Measurements from ENCODE around the gene DRAM2. TPM values are rescaled to one million over a fixed set of nuclear protein-coding genes. Genes with fewer than 3 reads are reported as not detected.

Gene DRAM2
- polyA plus RNA-seq: 78.5 TPM
- long read RNA-seq, donor 1, partial matches to known transcripts: 0 of 3 reads
- long read RNA-seq, donor 1, other reads (novel, unspliced or antisense): 0 of 3 reads
- long read RNA-seq, donor 2, partial matches to known transcripts: 0 of 23 reads
- long read RNA-seq, donor 2, other reads (novel, unspliced or antisense): 20 of 23 reads
- long read RNA-seq, donor 3: 0 reads
- long read RNA-seq, donor 4: 0 reads
- long read RNA-seq, donor 5, partial matches to known transcripts: 0 of 1 reads
- long read RNA-seq, donor 5, other reads (novel, unspliced or antisense): 0 of 1 reads
- long read RNA-seq, donor 6, partial matches to known transcripts: 0 of 19 reads
- long read RNA-seq, donor 6, other reads (novel, unspliced or antisense): 17 of 19 reads
- long read RNA-seq, donor 7, partial matches to known transcripts: 0 of 1 reads
- long read RNA-seq, donor 7, other reads (novel, unspliced or antisense): 0 of 1 reads
- long read RNA-seq, donor 8, transcript DRAM2-201 (9 exons, 2,246 nt): major isoform, 6 of 48 reads
- long read RNA-seq, donor 8, partial matches to known transcripts: 13 of 48 reads
- long read RNA-seq, donor 8, other reads (novel, unspliced or antisense): 29 of 48 reads
- long read RNA-seq, donor 9, transcript DRAM2-208 (9 exons, 1,872 nt): major isoform, 19 of 20 reads
- long read RNA-seq, donor 9, partial matches to known transcripts: 0 of 20 reads
- long read RNA-seq, donor 9, other reads (novel, unspliced or antisense): 0 of 20 reads
- long read RNA-seq, donor 10, partial matches to known transcripts: 0 of 20 reads
- long read RNA-seq, donor 10, other reads (novel, unspliced or antisense): 19 of 20 reads
- long read RNA-seq, donor 11, transcript DRAM2-201 (9 exons, 2,246 nt): major isoform, 5 of 26 reads
- long read RNA-seq, donor 11, partial matches to known transcripts: 0 of 26 reads
- long read RNA-seq, donor 11, other reads (novel, unspliced or antisense): 21 of 26 reads

DNA sequence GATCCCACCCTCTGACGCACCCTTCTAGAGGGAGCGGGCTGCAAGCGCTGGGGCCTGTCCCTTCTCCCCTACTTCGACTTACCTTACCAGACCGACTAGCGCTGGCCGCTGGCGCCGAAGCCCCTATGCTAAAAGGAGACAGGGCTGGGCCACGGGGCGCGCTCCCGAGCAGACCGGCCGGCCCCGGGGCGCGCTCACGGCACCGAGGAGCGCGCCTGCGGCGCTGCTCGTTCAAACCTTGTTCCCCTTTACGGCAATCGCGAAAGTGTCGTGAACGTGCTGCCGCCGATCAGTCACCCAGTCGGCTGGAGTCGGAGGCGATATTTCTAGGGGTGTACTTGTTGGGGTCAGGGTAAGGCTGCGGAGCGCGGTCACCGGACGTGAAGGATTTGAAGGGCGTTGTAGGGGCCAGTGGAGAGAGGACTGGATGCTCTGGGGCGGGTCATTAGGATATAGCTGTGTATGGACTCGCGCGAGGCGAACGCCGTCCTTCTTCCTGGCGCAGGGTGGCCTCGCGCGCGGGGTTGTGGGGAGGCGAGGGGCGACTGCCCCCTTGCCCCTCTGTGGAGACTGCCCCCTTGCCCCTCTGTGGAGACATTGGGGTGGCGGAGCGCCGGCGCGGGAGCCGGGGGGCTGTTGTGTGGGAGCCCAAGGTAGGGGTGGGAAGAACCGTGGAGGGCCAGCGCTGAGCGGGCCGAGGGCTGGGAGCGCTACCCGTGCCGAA is at the start of gene DRAM2, which contains the start of gene CEPT1:
Gene DRAM2 (minus strand): TSS at position 138 of the 724 bp plus-strand sequence. CDS start 8,539 bp downstream, outside the sequence.
Gene CEPT1 (plus strand): TSS at position 268 of the 724 bp plus-strand sequence. CDS start 7,492 bp downstream, outside the sequence.
- WGBS (ENCODE audit: insufficient coverage, low lambda C conversion rate): no CpG with 5 or more reads among the region's 68 CpGs
- Histone ChIP-seq H3K27ac (ENCODE audit: low read length) (peak within 1 kb of the TSS; percentile 88), H3K27me3 (ENCODE audit: control insufficient read depth, insufficient read depth, low read length) (no peaks in the 10 kb centered on the region), H3K4me1 (ENCODE audit: control insufficient read depth, insufficient read depth, low read length) (peaks cover 6% of the 10 kb centered on the region), H3K36me3 (ENCODE audit: control insufficient read depth, insufficient read depth, low read length) (peaks cover 10% of the 10 kb centered on the region), H3K9me3 (ENCODE audit: control insufficient read depth, low read depth, low read length) (no peaks in the 10 kb centered on the region), H3K4me3 (ENCODE audit: low read length) (peak within 1 kb of the TSS; percentile 78)
- peak; percentile 97 to 98 for DNase-seq

DNA sequence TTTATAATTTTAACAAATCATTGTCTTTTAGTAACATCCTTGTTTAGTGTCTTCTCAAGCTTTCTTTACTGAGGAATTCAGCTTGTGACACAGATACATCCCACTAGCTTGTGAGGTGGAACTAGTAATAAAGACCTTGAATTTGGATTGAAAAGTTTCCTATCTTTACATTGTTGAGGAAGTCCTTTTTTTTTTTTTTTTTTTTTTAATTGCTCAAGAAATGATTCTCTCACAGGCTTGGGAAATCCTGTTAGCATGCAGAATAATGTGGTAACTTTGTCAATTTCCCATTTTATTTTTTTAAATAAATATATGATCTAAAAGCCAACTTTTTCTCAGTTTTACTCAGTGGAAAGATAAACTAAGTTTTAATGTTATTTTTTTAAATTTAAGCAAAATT is 44.8 kb upstream of the DRAM2 start:
- Histone ChIP-seq H3K4me1 (ENCODE audit: control insufficient read depth, insufficient read depth, low read length) (no peaks in the 10 kb centered on the region), H3K36me3 (ENCODE audit: control insufficient read depth, insufficient read depth, low read length) (peaks cover 63% of the 10 kb centered on the region)

DNA sequence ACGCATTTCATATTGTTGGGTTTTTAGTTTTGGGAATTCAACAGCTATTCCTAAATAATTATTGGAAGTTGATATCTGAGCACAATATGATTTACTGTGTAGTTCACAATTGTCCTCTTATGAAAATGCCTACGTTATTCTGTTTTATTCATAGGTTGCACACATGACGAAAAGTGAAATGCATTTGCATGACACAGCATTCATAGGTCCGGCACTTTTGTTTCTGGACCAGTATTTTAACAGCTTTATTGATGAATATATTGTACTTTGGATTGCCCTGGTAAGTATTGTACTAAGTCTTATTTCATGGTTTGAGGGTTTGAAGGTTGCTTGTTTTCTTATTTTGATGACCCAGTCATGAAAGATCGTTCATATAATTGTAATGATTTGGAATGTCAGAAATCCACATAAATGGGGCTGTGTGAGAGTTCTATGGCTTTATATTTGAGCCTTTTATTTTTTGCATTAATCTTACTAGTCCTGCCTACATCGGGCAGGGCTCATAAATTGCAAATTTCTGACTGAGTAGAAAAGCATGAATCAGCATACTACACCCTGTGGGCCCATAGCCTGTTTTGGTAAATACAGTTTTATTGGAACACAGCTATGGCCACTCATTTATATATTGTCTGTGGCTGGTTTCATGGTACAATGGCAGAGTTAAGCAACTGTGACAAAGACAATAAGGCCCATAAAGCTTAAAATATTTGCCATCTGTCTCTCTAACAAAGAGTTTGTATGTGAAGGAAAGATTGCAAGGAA is 43.6 kb upstream of the DRAM2 start:
- H3K4me1 ChIP-seq (ENCODE audit: control insufficient read depth, insufficient read depth, low read length): no peaks in the 10 kb centered on the region
- no peak overlapping the region for H3K4me3 ChIP-seq (ENCODE audit: low read length)
- H3K36me3 ChIP-seq (ENCODE audit: control insufficient read depth, insufficient read depth, low read length): peaks cover 57% of the 10 kb centered on the region
- H3K9me3 ChIP-seq (ENCODE audit: control insufficient read depth, low read depth, low read length): no peaks in the 10 kb centered on the region
- no peak overlapping the region for H3K27ac ChIP-seq (ENCODE audit: low read length)
- DNase-seq: no peak
- 100% methylated on average over 2 of the region's 6 CpGs for WGBS (ENCODE audit: insufficient coverage, low lambda C conversion rate)
- H3K27me3 ChIP-seq (ENCODE audit: control insufficient read depth, insufficient read depth, low read length): no peaks in the 10 kb centered on the region

More for the DNA sequence above, 44.8 kb upstream of the DRAM2 start:
- H3K27ac ChIP-seq (ENCODE audit: low read length): no peak overlapping the region
- H3K9me3 ChIP-seq (ENCODE audit: control insufficient read depth, low read depth, low read length): no peaks in the 10 kb centered on the region
- no peaks in the 10 kb centered on the region for H3K27me3 ChIP-seq (ENCODE audit: control insufficient read depth, insufficient read depth, low read length)
- no peak overlapping the region for H3K4me3 ChIP-seq (ENCODE audit: low read length)
- DNase-seq: no peak

DNA sequence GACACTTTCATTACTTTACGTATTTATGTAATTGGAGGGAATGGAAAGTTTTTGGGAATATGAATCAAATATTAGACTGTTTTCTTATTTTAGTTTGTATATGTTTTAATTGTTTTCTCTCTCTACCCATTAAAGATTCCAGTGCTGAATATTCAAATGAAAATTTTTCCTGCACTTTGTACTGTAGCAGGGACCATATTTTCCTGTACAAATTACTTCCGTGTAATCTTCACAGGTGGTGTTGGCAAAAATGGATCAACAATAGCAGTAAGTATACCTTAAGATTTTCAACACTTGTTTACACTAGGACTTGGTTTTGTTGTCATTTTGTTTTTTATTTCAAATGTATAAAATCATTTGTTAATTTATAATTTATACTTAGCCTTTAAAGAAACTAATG is 42.2 kb upstream of the DRAM2 start:
- Histone ChIP-seq H3K27ac (ENCODE audit: low read length) (no peak overlapping the region), H3K27me3 (ENCODE audit: control insufficient read depth, insufficient read depth, low read length) (no peaks in the 10 kb centered on the region), H3K4me1 (ENCODE audit: control insufficient read depth, insufficient read depth, low read length) (no peaks in the 10 kb centered on the region), H3K4me3 (ENCODE audit: low read length) (no peak overlapping the region), H3K9me3 (ENCODE audit: control insufficient read depth, low read depth, low read length) (no peaks in the 10 kb centered on the region), H3K36me3 (ENCODE audit: control insufficient read depth, insufficient read depth, low read length) (peaks cover 44% of the 10 kb centered on the region)
- 100% methylated on average over 1 of the region's 2 CpGs for WGBS (ENCODE audit: insufficient coverage, low lambda C conversion rate)
- DNase-seq: no peak

DNA sequence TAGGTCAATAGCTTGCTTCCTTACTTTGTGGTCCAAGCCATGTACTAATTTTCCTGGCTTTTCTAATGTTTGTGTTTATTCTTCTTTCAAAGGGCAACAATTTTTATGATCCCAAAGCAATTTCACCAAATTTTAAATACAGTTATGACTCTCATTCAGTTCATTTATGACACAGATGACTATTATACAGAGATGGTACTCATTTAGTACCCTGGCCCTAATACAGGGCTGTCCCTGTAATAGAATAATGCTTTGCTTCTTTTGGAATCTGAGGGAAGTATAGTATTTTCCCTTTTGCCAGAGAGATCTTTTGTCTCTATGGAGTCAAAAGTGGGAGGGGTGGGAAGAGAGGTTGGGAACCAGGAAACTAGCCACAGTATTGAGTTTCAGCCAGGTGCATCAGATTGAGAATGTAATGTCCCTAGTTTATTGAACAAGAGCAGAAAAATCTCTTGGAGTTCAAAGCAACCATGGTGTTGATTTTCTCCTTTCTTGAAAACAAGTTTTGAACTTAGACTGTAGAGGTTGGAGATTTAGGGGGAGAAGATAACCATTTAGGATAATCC is 40.2 kb upstream of the DRAM2 start:
- no peak for DNase-seq
- Histone ChIP-seq H3K36me3 (ENCODE audit: control insufficient read depth, insufficient read depth, low read length) (peaks cover 34% of the 10 kb centered on the region), H3K4me1 (ENCODE audit: control insufficient read depth, insufficient read depth, low read length) (no peaks in the 10 kb centered on the region), H3K4me3 (ENCODE audit: low read length) (no peak overlapping the region), H3K27me3 (ENCODE audit: control insufficient read depth, insufficient read depth, low read length) (no peaks in the 10 kb centered on the region), H3K9me3 (ENCODE audit: control insufficient read depth, low read depth, low read length) (no peaks in the 10 kb centered on the region), H3K27ac (ENCODE audit: low read length) (no peak overlapping the region)

DNA sequence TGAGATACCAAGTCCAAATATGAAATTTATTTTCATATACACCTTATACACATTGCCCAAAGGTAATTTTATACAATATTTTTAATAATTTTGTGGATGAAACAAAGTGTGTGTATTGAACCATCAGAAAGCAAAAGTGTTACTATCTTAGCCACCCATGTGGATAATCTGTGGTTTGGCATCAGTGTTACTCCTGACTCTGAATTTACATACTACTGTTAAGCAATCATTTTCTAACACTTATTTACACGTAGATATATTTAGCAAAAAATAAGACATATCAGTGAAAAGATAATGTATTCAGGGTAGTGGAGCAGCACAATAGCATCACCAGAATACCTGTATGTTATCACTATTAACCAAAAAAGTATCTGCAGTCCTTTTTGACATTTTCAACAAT is 36.8 kb upstream of the DRAM2 start:
- 100% methylated on average over 1 of the region's 1 CpG for WGBS (ENCODE audit: insufficient coverage, low lambda C conversion rate)
- peaks cover 23% of the 10 kb centered on the region for H3K36me3 ChIP-seq (ENCODE audit: control insufficient read depth, insufficient read depth, low read length)
- no peaks in the 10 kb centered on the region for H3K27me3 ChIP-seq (ENCODE audit: control insufficient read depth, insufficient read depth, low read length)
- no peaks in the 10 kb centered on the region for H3K4me1 ChIP-seq (ENCODE audit: control insufficient read depth, insufficient read depth, low read length)
- no peak for DNase-seq
- no peak overlapping the region for H3K4me3 ChIP-seq (ENCODE audit: low read length)
- H3K27ac ChIP-seq (ENCODE audit: low read length): no peak overlapping the region
- no peaks in the 10 kb centered on the region for H3K9me3 ChIP-seq (ENCODE audit: control insufficient read depth, low read depth, low read length)

DNA sequence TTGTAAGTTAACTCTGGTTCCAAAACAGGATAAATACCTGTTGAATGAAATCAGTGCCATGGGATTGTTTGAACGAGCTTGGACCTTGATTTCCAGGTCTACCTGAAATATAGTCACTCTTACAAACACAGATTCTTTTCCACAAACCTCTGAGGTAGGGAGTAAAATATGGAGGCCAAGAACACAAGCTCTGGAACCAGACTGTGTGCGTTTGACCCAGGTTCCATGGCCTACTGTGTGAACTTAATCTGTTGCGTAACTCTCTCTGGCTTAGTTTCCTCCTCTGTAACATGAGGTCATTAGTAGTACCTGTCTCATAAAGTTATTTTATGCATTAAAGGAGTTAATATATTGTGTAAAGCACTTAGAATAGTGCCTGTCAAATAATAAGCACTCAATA is 35.5 kb upstream of the DRAM2 start:
- H3K27me3 ChIP-seq (ENCODE audit: control insufficient read depth, insufficient read depth, low read length): no peaks in the 10 kb centered on the region
- H3K4me1 ChIP-seq (ENCODE audit: control insufficient read depth, insufficient read depth, low read length): no peaks in the 10 kb centered on the region
- H3K9me3 ChIP-seq (ENCODE audit: control insufficient read depth, low read depth, low read length): no peaks in the 10 kb centered on the region
- peaks cover 26% of the 10 kb centered on the region for H3K36me3 ChIP-seq (ENCODE audit: control insufficient read depth, insufficient read depth, low read length)
- WGBS (ENCODE audit: insufficient coverage, low lambda C conversion rate): 100% methylated on average over 2 of the region's 3 CpGs
- H3K4me3 ChIP-seq (ENCODE audit: low read length): no peak overlapping the region
- no peak overlapping the region for H3K27ac ChIP-seq (ENCODE audit: low read length)
- DNase-seq: no peak

DNA sequence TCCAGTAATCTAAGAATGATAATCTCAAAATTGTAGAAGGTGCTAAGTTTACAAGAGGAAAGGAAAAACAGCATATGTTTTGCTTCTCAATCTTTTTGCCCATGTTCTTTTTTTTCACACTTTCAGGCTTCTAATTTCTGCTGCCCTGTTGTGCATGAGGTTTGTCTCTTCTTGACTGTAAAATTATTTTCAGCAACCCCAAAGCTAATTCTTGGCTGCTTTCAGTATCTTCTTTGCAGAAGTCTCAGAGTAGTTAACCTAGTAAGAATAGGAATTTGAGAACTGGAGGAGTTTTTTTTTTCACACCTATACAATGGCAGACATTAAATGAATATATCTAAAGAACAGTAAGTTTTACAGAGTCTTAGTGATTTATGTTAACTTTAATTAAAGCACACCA is 34.2 kb upstream of the DRAM2 start:
- no peak for DNase-seq
- Histone ChIP-seq H3K27ac (ENCODE audit: low read length) (no peak overlapping the region), H3K36me3 (ENCODE audit: control insufficient read depth, insufficient read depth, low read length) (peaks cover 24% of the 10 kb centered on the region), H3K4me1 (ENCODE audit: control insufficient read depth, insufficient read depth, low read length) (no peaks in the 10 kb centered on the region), H3K9me3 (ENCODE audit: control insufficient read depth, low read depth, low read length) (no peaks in the 10 kb centered on the region), H3K27me3 (ENCODE audit: control insufficient read depth, insufficient read depth, low read length) (no peaks in the 10 kb centered on the region), H3K4me3 (ENCODE audit: low read length) (no peak overlapping the region)

DNA sequence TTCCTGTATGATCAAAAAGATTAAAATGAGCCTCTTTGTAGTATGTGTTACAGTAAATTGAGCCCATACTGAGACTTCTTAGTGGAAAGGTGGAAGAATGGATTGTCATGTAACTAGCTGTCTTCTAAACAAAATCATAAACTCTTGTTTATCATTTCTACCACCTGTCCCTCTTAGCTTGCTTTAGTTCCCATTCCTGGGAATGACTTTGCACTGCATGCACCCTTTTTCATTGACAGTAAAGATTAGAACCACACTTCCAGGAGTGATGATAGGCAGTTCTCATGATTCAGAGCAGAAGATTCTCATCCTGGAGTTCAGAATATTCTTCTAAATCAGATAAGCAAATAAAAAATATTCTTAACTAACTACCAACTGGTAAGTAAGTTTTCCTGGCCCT is 32.6 kb upstream of the DRAM2 start:
- no peaks in the 10 kb centered on the region for H3K27me3 ChIP-seq (ENCODE audit: control insufficient read depth, insufficient read depth, low read length)
- H3K4me1 ChIP-seq (ENCODE audit: control insufficient read depth, insufficient read depth, low read length): no peaks in the 10 kb centered on the region
- no peak for DNase-seq
- no peak overlapping the region for H3K27ac ChIP-seq (ENCODE audit: low read length)
- H3K9me3 ChIP-seq (ENCODE audit: control insufficient read depth, low read depth, low read length): no peaks in the 10 kb centered on the region
- H3K36me3 ChIP-seq (ENCODE audit: control insufficient read depth, insufficient read depth, low read length): peaks cover 35% of the 10 kb centered on the region
- H3K4me3 ChIP-seq (ENCODE audit: low read length): no peak overlapping the region

All from large intestine (tissue), 12 donors.